Spleen (tissue), 11 donors: ENCODE data around the gene AP5Z1. TPM values are rescaled to one million over a fixed set of nuclear protein-coding genes. Genes with fewer than 3 reads are reported as not detected.

Experiments
- DNase-seq: peaks from one replicate; pipeline ENCODE4 v3.0.0-alpha.2; 2020
- H3K27ac ChIP-seq, 8 donors: fragments of 200-600 bp; sonication (generic) in 7 of 8; 1 replicate in 4 of 8; 2 replicates in 4 of 8; pipeline versions ENCODE4 v1.5.0 to v1.8.0; 2016 to 2021; ENCODE audit warnings: inconsistent platforms in 4 of 8, mild to moderate bottlenecking in 4 of 8, moderate library complexity in 1 of 8
- H3K27me3 ChIP-seq, 7 donors: fragments of 200-600 bp; sonication (generic) in 6 of 7; replicated peaks in 1 of 7; 1 replicate in 4 of 7; 2 replicates in 3 of 7; pipeline versions ENCODE4 v1.5.0 to v1.8.0; 2016 to 2021; ENCODE audit warnings: inconsistent platforms in 3 of 7, mild to moderate bottlenecking in 1 of 7
- H3K36me3 ChIP-seq, 6 donors: fragments of 200-600 bp; sonication (generic) in 5 of 6; 1 replicate in 4 of 6; 2 replicates in 2 of 6; pipeline versions ENCODE4 v1.5.0 to v1.8.0; 2016 to 2021; ENCODE audit warnings: inconsistent platforms in 2 of 6
- H3K4me1 ChIP-seq, 6 donors: fragments of 200-600 bp; sonication (generic) in 5 of 6; 1 replicate in 3 of 6; 2 replicates in 3 of 6; pipeline versions ENCODE4 v1.5.0 to v1.8.0; 2016 to 2021; ENCODE audit warnings: inconsistent platforms in 3 of 6
- H3K4me3 ChIP-seq, 8 donors: fragments of 200-600 bp; sonication (generic) in 7 of 8; 1 replicate in 4 of 8; 2 replicates in 4 of 8; pipeline versions ENCODE4 v1.5.0 to v1.8.0; 2016 to 2021; ENCODE audit warnings: inconsistent platforms in 4 of 8, mild to moderate bottlenecking in 4 of 8, moderate library complexity in 2 of 8
- H3K9me3 ChIP-seq, 8 donors: fragments of 200-600 bp; sonication (generic) in 7 of 8; 1 replicate in 4 of 8; 2 replicates in 4 of 8; pipeline versions ENCODE4 v1.5.0 to v1.8.0; 2016 to 2021; ENCODE audit warnings: inconsistent platforms in 4 of 8
- CTCF ChIP-seq, 11 experiments: fragments of 200-600 bp in 7 of 11; fragments of 450-650 bp in 4 of 11; sonication (generic) in 4 of 11; IDR thresholded peaks in 8 of 11; conservative IDR thresholded peaks in 3 of 11; 1 replicate in 7 of 11; 2 replicates in 4 of 11; pipeline versions ENCODE4 v1.4.0 to v1.8.0; 2016 to 2021; ENCODE audit warnings: antibody characterized with exemption in 11 of 11, inconsistent platforms in 4 of 11, mild to moderate bottlenecking in 1 of 11
- POLR2A ChIP-seq, 3 donors: fragments of 450-650 bp; IDR thresholded peaks; one replicate each; pipeline ENCODE4 v1.5.1; 2017; ENCODE audit warnings: antibody characterized with exemption in 3 of 3, mild to moderate bottlenecking in 1 of 3
- POLR2AphosphoS5 ChIP-seq, 3 donors: sonication (generic); formaldehyde crosslinking; IDR thresholded peaks; one replicate each; pipeline ENCODE4 v1.5.1; 2017; ENCODE audit warnings: antibody characterized with exemption in 3 of 3
- WGBS, 5 donors: extraction: QIAGEN DNeasy Blood & Tissue Kit in 3 of 5; methylation state at CpG; one replicate each; pipeline versions ENCODE4 v1.1.5 to v1.1.7; 2013 to 2018; 5-methylcytosine and 5-hydroxymethylcytosine counted together
- intact Hi-C: fragments of 100-400 bp; cut with DNase I; formaldehyde crosslinking; loops from one replicate; pipeline ENCODE4 v1.15.0; 2023; ENCODE audit warnings: low total_unique reads
- polyA plus RNA-seq, 3 donors: library from polyadenylated mRNA; stranded (reverse); fragments of 200-250 nt; gene quantifications; one replicate each; pipeline ENCODE4 v1.2.1, GENCODE V29; 2013
- total RNA-seq, 7 donors: library from RNA; depleted of rRNA in 3 of 7; stranded (reverse); fragments of >200 nt in 3 of 7; fragmentation: NEBNext Ultra II Directional in 4 of 7; extraction: Animal tissue kit (Norgen Biotek cat#: 25700) in 4 of 7; gene quantifications; one replicate each; pipeline versions ENCODE4 v1.1.0 to v1.2.1, GENCODE V29; 2016 to 2021
- donor health status: healthy with polysubstance abuse.
- donor health status: DM: no; HTN: no; CAD: no; lungs with moderate emphysema.
- donor health status: DM: no; HTN: no; CAD: no.
- donor health status: Bipolar disorder and iron deficiency.
- donor health status: healthy.
- donor health status: DM: no; HTN: no; CAD: no.
- donor health status: DM: yes; HTN: yes; CAD: no.

The AP5Z1 gene
- total and polyA plus RNA-seq, 10 donors = 39.3 to 156 (median 64.7) TPM

GRCh38 chr7:4771737-4772136 is 3.7 kb upstream of the AP5Z1 start:
- 80 to 94% (median 92%) methylated on average over 1 to 9 of the region's 9 CpGs for WGBS, 5 donors
- H3K36me3 ChIP-seq = peaks cover 0 to 38% (median 6%) of the 10 kb centered on the region in 6 donors
- no peaks in the 10 kb centered on the region for H3K9me3 ChIP-seq
- no peak overlapping the region for H3K27ac ChIP-seq
- H3K4me3 ChIP-seq = no peak overlapping the region
- TF ChIP-seq POLR2A (IDR thresholded peaks at IDR 0.05) = no peak
- no peak for TF ChIP-seq CTCF (IDR thresholded peaks at IDR 0.05 in 8 of 11, conservative IDR thresholded peaks at IDR 0.05 in 3 of 11)
- TF ChIP-seq POLR2AphosphoS5 (IDR thresholded peaks at IDR 0.05) = no peak
- DNase-seq = no peak
- H3K27me3 ChIP-seq = no peaks in the 10 kb centered on the region
- intact Hi-C loops = no loop called here
- H3K4me1 ChIP-seq = peaks cover 9 to 35% (median 21%) of the 10 kb centered on the region in 6 donors

DNA sequence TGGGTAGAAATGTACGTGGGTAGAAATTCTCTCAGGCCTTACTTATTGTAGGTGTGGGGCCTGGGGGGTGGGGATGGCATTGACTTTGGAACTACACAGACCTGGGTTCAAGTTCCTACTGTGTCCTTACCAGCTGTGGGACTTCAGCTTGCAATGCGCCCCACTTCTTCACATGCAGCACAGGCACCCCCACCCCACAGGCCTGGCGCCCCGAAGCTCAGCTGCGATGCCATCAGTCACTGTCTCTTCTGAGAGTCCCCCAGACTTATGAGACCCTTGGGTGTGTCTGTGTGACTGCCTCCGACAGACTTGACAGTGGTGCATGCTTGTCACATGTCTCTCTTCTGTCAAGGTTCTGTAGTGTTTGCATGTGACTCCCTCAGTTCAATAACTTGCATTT is 3.1 kb upstream of the AP5Z1 start:
- no peak overlapping the region for H3K27ac ChIP-seq
- DNase-seq = no peak
- no peaks in the 10 kb centered on the region for H3K9me3 ChIP-seq
- peaks cover 0 to 38% (median 4%) of the 10 kb centered on the region in 6 donors for H3K36me3 ChIP-seq
- H3K27me3 ChIP-seq = no peaks in the 10 kb centered on the region
- H3K4me3 ChIP-seq = no peak overlapping the region
- WGBS, 5 donors = 93 to 99% (median 96%) methylated on average over 5 to 6 of the region's 6 CpGs
- intact Hi-C loops = no loop called here
- no peak for TF ChIP-seq POLR2A (IDR thresholded peaks at IDR 0.05)
- TF ChIP-seq POLR2AphosphoS5 (IDR thresholded peaks at IDR 0.05) = no peak
- no peak for TF ChIP-seq CTCF (IDR thresholded peaks at IDR 0.05 in 8 of 11, conservative IDR thresholded peaks at IDR 0.05 in 3 of 11)
- peaks cover 15 to 41% (median 27%) of the 10 kb centered on the region in 6 donors for H3K4me1 ChIP-seq

GRCh38 chr7:4774007-4774406 is 1.4 kb upstream of the AP5Z1 start:
- intact Hi-C loops = no loop called here
- DNase-seq = no peak
- TF ChIP-seq POLR2AphosphoS5 (IDR thresholded peaks at IDR 0.05) (no peak), POLR2A (IDR thresholded peaks at IDR 0.05) (no peak), CTCF (IDR thresholded peaks at IDR 0.05 in 8 of 11, conservative IDR thresholded peaks at IDR 0.05 in 3 of 11) (no peak)
- Histone ChIP-seq H3K4me1 (peaks cover 20 to 58% (median 39%) of the 10 kb centered on the region in 6 donors), H3K27ac (peak overlapping the region in 4 of 8 donors; percentile 97 to 98 (median 98)), H3K27me3 (no peaks in the 10 kb centered on the region), H3K36me3 (peaks cover 0 to 35% (median 0%) of the 10 kb centered on the region in 6 donors), H3K9me3 (no peaks in the 10 kb centered on the region), H3K4me3 (peak overlapping the region in 2 of 8 donors; percentile 89 to 91)
- WGBS, 5 donors = 88 to 94% (median 92%) methylated on average over 12 of the region's 12 CpGs

- intact Hi-C loops = no loop called here
- TF ChIP-seq POLR2A (IDR thresholded peaks at IDR 0.05) (no peak), POLR2AphosphoS5 (IDR thresholded peaks at IDR 0.05) (no peak), CTCF (IDR thresholded peaks at IDR 0.05 in 8 of 11, conservative IDR thresholded peaks at IDR 0.05 in 3 of 11) (no peak)
- peak; percentile 90 for DNase-seq
- Histone ChIP-seq H3K9me3 (no peaks in the 10 kb centered on the region), H3K27me3 (no peaks in the 10 kb centered on the region), H3K27ac (peak overlapping the region; percentile 93 to 98 (median 98)), H3K4me3 (peak overlapping the region; percentile 83 to 97 (median 91)), H3K36me3 (peaks cover 0 to 36% (median under 1%) of the 10 kb centered on the region in 6 donors), H3K4me1 (peaks cover 20 to 60% (median 41%) of the 10 kb centered on the region in 6 donors)
- WGBS, 5 donors = 10 to 19% (median 13%) methylated on average over 18 to 24 of the region's 24 CpGs
Observed at GRCh38 chr7:4774658-4775249, 669 bp upstream of the AP5Z1 start.
